Calu3 (cell line): Measurements from ENCODE around the gene ATP9A. TPM values are rescaled to one million over a fixed set of nuclear protein-coding genes. Genes with fewer than 3 reads are reported as not detected.

Experiments
- BruUV-seq: library from RNA; stranded (reverse); fragments of 400-500 nt; replicated peaks from 2 replicates; lab custom pipeline; 2021; lab: Mats Ljungman, UMichigan
- CTCF ChIA-PET: fragments of 300-600 bp; sonication (Branson Sonifier 250); formaldehyde crosslinking; loops from one replicate; lab custom pipeline; 2022; ENCODE audit warnings: antibody characterized with exemption; lab: Charles Lee
- DNase-seq: peaks from one replicate; pipeline ENCODE4 v3.0.0; 2022
- H3K27ac Mint-ChIP-seq: one replicate; pipeline ENCODE4 v1.8.0; 2022; ENCODE audit warnings: mixed read lengths; ENCODE audit not compliant: unreplicated experiment
- H3K27me3 Mint-ChIP-seq: one replicate; pipeline ENCODE4 v1.8.0; 2022; ENCODE audit warnings: mixed read lengths; ENCODE audit not compliant: unreplicated experiment
- H3K36me3 Mint-ChIP-seq: one replicate; pipeline ENCODE4 v1.8.0; 2022; ENCODE audit warnings: mild to moderate bottlenecking, moderate library complexity, mixed read lengths; ENCODE audit not compliant: insufficient read depth, unreplicated experiment
- H3K4me1 Mint-ChIP-seq: one replicate; pipeline ENCODE4 v1.8.0; 2022; ENCODE audit warnings: mild to moderate bottlenecking, low read depth, mixed read lengths; ENCODE audit not compliant: unreplicated experiment
- H3K4me3 Mint-ChIP-seq: one replicate; pipeline ENCODE4 v1.8.0; 2022; ENCODE audit warnings: mild to moderate bottlenecking, low read depth, moderate library complexity, mixed read lengths; ENCODE audit not compliant: unreplicated experiment
- H3K9me3 Mint-ChIP-seq: one replicate; pipeline ENCODE4 v1.8.0; 2022; ENCODE audit warnings: low read depth, mixed read lengths; ENCODE audit not compliant: unreplicated experiment
- intact Hi-C: fragments of 100-400 bp; cut with micrococcal nuclease; formaldehyde crosslinking; loops from one replicate; pipeline ENCODE4 v1.10.0; 2022; ENCODE audit not compliant: unreplicated experiment
- total RNA-seq: library from RNA; stranded (reverse); gene quantifications from 2 replicates; pipeline ENCODE4 v1.2.3, GENCODE V29; 2022
- TF ChIP-seq, protein P1 (sequence below): fragments of 200-600 bp; IDR thresholded peaks from one replicate; pipeline ENCODE4 v1.8.0; 2022; ENCODE audit warnings: antibody characterized with exemption; ENCODE audit not compliant: unreplicated experiment

The ATP9A gene
- total RNA-seq, 1 experiment from 2014 or later, result 98.5 TPM

DNA sequence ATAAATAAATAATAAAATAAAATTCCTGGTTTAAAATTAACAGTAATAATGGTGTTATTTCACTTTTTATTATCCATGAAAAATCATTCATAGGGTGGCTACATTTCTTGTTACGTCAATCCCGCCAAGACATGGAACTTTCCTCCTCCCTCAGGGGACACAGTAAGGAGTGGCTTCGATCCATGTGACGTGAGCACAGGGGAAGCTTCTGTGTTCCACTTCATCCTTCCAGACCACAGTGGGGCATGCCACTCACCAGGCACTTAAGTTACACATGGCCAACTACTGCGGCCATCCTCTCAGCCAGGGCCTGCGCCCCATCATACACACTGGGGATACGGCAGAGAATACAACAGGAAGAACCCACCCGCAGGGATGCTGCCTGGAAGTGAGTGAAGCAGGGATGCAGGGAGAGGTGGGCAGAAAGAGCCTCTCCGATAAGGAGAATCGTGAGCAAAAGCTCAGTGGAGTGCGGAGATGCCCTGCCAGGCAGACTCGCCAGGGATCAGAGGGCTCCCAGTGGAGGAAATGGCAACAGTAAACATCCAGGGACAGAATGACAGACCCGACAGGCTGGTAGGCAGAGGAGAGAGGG, 75.3 kb downstream of the ATP9A start:
- no TSS peak for BruUV-seq
- Mint-ChIP-seq H3K4me3 (no peak overlapping the region), H3K36me3 (peaks cover 64% of the 10 kb centered on the region), H3K27ac (peak overlapping the region; percentile 33), H3K4me1 (peaks cover 27% of the 10 kb centered on the region), H3K9me3 (no peaks in the 10 kb centered on the region), H3K27me3 (no peaks in the 10 kb centered on the region)
- CTCF ChIA-PET, result no interaction called here
- intact Hi-C loops, result no loop called here
- DNase-seq, result no peak
- TF ChIP-seq, protein P1, sequence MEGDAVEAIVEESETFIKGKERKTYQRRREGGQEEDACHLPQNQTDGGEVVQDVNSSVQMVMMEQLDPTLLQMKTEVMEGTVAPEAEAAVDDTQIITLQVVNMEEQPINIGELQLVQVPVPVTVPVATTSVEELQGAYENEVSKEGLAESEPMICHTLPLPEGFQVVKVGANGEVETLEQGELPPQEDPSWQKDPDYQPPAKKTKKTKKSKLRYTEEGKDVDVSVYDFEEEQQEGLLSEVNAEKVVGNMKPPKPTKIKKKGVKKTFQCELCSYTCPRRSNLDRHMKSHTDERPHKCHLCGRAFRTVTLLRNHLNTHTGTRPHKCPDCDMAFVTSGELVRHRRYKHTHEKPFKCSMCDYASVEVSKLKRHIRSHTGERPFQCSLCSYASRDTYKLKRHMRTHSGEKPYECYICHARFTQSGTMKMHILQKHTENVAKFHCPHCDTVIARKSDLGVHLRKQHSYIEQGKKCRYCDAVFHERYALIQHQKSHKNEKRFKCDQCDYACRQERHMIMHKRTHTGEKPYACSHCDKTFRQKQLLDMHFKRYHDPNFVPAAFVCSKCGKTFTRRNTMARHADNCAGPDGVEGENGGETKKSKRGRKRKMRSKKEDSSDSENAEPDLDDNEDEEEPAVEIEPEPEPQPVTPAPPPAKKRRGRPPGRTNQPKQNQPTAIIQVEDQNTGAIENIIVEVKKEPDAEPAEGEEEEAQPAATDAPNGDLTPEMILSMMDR, result no peak

DNA sequence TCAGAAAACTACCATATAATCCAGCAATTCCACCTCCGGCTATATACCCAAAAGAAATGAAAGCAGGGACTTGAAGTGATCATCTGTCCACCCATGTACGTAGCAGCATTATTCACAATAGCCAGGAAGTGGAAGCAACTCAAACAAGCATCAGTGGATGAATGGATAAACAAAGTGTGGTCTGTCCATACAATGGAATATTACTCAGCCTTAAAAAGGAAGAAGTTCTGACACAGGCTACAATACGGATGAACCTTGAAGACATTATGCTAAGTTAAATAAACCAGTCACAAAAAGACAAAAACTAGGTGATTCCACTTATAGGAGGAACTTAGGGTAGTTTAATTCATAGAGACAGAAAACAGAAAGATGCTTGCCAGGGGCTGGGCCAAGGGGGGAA, 76.5 kb downstream of the ATP9A start:
- H3K36me3 Mint-ChIP-seq, result peaks cover 70% of the 10 kb centered on the region
- no peak overlapping the region for H3K4me3 Mint-ChIP-seq
- TF ChIP-seq, protein P1, result no peak
- peaks cover 28% of the 10 kb centered on the region for H3K4me1 Mint-ChIP-seq
- CTCF ChIA-PET, result no interaction called here
- H3K27me3 Mint-ChIP-seq, result no peaks in the 10 kb centered on the region
- no peaks in the 10 kb centered on the region for H3K9me3 Mint-ChIP-seq
- no TSS peak for BruUV-seq
- no peak overlapping the region for H3K27ac Mint-ChIP-seq
- intact Hi-C loops, result no loop called here
- no peak for DNase-seq

DNA sequence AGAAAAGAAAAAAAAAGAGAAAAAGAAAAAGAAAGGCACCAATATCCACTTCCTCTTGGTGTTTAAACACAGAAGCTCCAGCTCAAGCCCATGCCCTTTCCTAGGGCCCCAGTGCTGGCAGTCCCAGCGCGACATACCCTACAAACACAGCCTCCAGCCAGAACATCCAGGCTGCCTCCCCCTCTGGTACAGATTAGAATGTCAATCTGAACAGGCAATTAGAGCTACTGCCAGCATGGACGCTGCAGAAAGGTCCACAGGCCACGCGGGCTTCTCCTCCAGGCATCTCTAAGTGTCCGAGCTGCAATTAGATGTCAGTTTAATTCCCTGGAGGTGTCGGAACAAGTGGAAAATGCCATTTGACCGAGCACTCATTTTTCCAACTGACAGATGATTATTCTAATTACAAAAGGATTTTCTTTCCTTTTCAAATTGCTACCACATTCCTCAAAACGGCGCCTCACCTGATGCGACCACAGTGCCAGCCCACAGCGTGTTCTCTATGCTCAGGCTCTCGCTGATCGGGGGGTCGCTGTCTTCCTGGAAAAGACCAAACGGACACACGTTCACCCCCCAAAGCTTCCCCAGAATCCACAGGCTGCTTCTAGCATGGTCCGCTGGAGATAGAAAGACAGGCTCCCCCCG, 79.5 kb downstream of the ATP9A start:
- Mint-ChIP-seq H3K4me3 (no peak overlapping the region), H3K27ac (no peak overlapping the region), H3K9me3 (no peaks in the 10 kb centered on the region), H3K4me1 (peaks cover 13% of the 10 kb centered on the region), H3K27me3 (no peaks in the 10 kb centered on the region), H3K36me3 (peaks cover 58% of the 10 kb centered on the region)
- TF ChIP-seq, protein P1, result no peak
- CTCF ChIA-PET, result no interaction called here
- no TSS peak for BruUV-seq
- DNase-seq, result no peak
- intact Hi-C loops, result no loop called here

DNA sequence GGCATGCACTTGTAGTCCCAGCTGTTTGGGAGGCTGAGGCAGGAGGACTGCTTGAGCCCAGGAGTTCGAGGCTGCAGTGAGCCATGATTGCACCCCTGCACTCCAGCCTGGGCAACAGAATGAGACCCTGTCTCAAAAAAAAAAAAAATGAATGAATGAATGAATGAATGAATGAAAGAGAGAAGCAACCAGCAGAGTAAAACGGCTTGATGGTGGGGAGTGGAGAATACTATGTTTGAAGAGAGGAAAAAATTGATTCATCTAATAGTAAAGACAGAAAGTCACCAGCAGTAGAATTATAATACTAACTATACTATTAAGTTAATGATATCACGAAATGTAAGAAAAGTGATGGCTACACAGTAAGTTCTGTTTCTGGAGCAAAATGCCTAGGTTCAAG, 80.6 kb downstream of the ATP9A start:
- Mint-ChIP-seq H3K9me3 (no peaks in the 10 kb centered on the region), H3K4me1 (peaks cover 13% of the 10 kb centered on the region), H3K36me3 (peaks cover 47% of the 10 kb centered on the region), H3K4me3 (no peak overlapping the region), H3K27me3 (no peaks in the 10 kb centered on the region), H3K27ac (peak overlapping the region; percentile 87)
- no peak for DNase-seq
- TF ChIP-seq, protein P1, result no peak
- TSS peak; percentile 72 for BruUV-seq
- intact Hi-C loops, result no loop called here
- CTCF ChIA-PET, result interaction anchor here (0.7 kb wide), 1 partner anchor 297 kb away, joined by 3 read pairs; no protein-coding TSS in a partner anchor
